Inferior parietal cortex (tissue), 1 donor: ENCODE results near the gene CCDC134.
"Not testable (repeated sequence)": the region's sequence is repeated elsewhere in the genome, so short reads cannot be mapped to it uniquely, and the experiment has no call there.

Experiments used
- DNase-seq: peaks from one replicate; pipeline ENCODE4 v3.0.0-alpha.2; 2016; ENCODE audit errors: extremely low spot score

The CCDC134 gene

DNA sequence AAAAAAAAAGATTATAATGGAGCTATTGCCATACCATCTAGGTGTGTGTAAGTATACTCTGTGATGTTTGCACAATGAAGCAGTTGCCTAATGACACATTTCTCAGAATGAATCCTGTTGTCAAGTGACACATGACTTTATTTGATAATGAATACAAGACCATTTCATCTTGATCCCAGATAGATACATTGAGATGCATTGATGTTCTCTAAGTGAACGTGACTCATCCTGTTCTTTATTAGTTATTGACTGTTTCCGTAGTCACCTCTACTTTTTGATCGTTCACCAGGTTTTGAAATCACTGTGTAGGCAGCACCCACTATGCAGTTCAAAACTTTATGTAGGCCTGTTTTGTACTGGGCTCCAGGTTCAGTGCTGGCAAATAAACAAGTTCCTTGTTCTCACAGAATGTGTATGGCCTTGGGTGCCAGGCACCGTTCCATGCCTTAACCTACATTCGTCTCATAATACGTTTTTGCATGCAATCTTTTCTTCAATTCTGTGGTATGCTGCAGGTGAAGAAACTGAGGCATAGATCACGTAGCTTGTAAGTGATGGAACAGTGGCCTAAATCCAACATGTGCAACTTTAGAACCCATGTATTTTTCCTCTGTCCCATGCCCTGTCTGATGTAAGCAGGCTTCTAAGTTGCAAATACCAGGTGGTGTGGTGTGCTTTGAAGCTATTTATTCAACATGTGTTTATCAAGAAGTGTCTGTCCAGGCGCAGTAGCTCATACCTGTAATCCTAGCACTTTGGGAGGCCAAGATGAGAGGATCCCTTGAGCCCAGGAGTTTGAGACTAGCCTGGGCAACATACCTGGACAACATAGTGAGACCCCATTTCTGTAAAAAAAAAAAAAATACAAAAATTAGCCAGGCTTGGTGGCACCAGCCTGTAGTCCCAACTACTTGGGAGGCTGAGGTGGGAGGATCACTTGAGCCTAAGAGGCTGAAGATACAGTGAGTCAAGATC is 42.8 kb downstream of the CCDC134 start:
- DNase-seq = no peak

DNA sequence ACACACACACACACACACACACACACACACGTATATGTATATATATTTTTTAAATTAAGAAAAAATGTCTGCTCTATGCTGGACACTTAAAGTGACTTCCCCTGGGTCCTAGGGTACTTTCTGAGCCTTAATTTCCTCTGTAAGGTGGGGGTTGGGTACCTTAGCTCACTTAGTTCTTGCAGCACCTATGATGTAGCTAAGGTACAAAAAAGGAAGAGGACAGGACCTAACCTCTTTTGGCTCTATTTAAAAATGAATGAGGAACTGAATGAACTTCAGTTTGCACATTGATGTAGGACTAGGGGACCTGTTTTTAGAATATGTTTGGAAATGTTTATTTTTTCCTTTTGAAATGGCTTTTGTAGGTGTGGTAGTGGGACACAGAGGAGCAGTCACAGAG is 43.6 kb downstream of the CCDC134 start:
- DNase-seq = no peak

DNA sequence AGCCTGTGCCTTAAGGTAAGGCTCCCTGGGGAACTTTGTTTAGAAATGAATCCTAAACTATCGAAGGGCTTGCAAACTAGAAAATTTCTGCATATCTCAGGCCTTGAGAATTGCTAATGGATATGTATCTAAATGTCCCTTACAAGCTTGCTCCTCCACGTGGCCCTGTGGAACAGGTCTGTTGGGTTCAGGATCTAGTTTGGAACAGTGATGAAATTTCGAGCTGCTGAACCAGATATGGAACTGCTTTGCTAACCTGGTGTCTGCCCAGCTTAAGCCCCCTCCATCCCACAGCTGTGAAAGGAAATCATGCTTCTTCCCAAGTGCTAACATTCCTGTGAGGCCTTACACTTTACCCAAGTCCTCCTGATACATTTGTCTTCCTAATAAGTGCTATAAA is 44.0 kb downstream of the CCDC134 start:
- no peak for DNase-seq

GRCh38 chr22:41845380-41846267 is 45.1 kb downstream of the CCDC134 start:
- DNase-seq = no peak

DNA sequence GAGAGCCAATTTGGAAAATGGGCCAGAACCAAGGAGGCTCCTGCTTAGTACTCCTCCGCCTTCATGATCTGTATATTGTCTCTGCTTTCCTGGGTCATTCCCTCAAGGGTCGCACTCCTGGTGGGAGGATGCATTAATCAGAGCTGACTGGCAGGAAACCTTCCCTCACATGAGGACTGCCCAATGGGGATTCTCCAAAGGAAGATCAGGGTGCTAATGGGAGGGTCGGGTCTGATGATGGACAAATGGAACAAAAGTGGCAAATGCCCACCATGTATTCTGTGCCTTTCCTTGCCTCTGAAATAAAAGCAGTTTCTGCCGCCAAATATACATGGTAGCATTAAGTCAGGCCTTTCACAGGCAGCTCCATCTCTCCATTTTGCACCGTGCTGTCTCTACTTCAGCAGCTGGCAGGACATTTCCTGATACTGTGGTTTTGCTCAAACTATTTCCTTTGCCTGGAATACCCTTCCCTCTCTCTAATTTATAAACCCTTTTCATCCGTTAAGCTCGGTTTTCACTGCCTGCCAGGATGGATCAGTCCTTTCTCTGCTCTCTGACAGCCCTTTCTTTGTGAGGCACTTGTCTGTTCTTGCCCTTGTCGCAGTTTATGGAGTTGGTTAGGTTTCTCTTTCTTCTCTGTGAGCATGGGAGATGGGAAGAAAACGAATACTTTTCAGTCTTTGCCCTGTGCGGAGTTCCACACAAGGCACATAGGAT is 45.9 kb downstream of the CCDC134 start:
- no peak for DNase-seq

DNA sequence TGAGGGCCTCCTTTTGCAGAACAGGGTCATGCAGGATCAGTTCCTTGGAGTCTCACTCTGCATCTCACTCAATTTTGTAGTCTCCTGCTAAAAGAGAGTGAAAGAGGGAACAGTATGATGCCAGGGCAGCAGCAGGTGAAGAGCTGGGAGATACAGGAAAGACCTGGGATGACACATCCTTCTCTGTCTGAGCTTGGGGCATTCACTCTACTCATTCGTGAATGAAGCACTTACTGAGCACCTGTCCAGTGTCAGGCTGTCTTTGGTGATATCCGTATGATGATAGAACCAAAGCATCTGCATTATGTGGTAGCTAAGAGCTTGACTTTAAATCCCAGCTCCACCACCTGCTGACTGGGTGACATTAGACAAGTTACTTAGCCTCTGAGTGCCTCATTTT is 46.8 kb downstream of the CCDC134 start:
- no peak for DNase-seq

- DNase-seq = no peak
Measured at GRCh38 chr22:41848468-41848867, 48.0 kb downstream of the CCDC134 start.

DNA sequence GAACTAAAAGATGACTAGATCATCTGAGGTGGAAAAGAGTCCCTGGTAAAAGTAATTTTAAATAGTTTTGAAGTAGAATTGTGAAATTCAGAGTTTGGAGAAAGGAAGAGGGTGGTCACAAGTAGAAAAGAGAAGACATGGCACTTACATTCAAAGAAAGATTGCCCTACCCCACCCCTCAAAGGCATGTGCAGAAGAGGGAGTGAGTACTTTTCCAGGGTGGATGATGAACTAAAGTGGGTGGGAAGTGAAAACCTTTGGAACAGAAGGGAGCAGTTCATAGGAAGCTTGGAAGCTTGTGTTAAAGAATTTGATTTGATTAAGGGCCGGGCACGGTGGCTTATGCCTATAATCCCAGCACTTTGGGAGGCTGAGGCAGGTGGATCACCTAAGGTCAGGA is 56.0 kb downstream of the CCDC134 start:
- DNase-seq = no peak

DNA sequence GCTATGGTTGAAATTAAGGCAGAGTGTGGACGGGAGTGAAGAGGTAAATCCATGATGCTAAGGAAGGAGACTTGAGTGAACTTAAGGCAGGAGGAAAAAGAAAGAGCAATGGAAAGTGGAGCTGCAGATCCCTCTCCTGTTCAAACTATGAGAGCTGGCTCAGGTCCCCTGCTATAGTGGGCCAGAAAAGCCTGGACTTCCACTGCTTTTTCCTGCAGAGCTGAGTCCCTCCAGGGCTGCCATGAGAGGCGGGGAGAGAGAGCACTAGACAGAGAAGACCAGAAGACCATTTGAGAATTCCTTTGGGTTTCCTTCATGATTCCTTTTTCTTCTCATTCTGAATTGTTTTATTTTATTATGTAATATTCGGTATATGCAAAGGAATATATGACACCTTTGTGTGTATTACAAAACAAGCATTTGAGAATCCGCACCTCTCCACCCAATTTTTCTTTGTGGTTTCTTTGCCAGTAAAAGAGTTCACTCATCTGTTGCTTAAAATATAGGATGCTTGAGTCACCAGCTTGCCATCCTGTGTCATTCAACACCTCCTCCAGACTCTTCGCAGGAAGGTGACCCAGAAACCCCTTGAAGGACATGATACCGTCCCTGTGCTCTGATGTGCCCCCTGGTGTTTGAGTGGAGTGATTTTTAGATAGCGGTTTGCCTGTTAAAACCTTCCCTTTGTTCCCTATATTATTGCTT is 56.8 kb downstream of the CCDC134 start:
- DNase-seq = peak; percentile 51

GRCh38 chr22:41857860-41858199 is 57.4 kb downstream of the CCDC134 start:
- DNase-seq = no peak

- no peak for DNase-seq
Measured at GRCh38 chr22:41862160-41862529, 61.7 kb downstream of the CCDC134 start.

GRCh38 chr22:41862530-41863266 is 62.2 kb downstream of the CCDC134 start:
- DNase-seq = no peak

DNA sequence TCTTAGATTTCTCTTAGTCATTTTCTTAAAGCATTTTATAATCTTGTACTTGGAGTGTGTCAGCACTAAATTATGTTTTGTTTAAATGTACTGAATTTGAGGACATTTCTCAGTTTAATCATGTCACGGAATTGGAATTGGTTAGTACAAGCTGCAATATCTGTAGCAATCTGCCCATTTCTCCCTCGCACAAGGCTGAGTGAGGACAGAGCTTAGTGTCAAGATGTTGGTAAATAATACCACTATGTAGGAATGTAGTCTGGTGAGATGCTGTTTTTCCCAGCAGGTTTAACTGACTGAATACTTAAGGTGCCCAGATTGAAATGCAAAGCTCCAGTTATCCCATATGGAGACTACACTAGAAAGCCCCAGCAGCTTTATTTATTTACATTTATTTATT is 63.0 kb downstream of the CCDC134 start:
- no peak for DNase-seq

DNA sequence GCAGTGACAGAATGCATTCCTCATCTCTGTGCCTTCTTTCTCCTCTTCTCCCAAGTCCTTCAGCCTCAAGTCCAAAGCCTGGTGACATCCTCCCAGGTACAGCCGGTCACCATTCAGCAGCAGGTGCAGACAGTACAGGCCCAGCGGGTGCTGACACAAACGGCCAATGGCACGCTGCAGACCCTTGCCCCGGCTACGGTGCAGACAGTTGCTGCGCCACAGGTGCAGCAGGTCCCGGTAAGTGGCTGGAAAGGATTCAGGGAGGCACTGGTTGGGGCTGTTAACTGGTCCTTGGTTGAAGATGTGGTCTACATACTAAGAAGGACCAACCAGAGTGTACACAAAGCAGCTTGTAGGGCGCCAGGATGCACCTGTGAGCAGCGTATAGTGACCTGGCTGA is 68.1 kb downstream of the CCDC134 start:
- no peak for DNase-seq

DNA sequence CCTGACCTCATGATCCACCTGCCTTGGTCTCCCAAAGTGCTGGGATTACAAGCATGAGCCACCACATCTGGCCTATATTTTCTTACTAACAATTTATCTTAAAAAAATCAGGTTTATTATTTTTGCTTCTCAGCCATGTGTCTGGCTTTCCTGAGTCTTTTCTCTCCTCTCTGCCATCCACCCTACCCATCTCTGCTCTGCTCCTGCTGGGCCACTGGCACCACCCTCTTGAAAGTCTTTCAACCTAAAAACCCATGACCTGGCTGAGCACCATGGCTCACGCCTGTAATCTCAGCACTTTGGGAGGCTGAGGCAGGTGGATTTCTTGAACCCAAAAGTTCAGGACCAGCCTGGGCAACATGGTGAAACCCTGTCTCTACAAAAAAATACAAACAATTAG is 69.6 kb downstream of the CCDC134 start:
- not testable (repeated sequence) for DNase-seq

DNA sequence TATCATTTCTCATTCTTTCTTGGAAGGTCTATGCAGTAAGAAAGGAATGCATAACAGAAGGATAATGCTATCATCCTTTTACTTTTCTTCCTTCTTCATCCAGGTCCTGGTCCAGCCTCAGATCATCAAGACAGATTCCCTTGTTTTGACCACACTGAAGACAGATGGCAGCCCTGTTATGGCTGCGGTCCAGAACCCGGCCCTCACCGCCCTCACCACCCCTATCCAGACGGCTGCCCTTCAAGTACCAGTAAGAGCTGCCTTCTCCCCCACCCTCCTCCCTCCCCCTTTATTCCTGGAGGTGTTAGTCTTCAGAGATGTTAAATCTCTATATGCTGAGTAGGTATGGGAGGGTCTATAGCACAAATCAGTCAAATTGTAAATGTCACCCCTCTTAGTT is 70.3 kb downstream of the CCDC134 start:
- DNase-seq = no peak

GRCh38 chr22:41873391-41873790 is 72.9 kb downstream of the CCDC134 start:
- DNase-seq = no peak

GRCh38 chr22:41874090-41874489 is 73.6 kb downstream of the CCDC134 start:
- DNase-seq = no peak

DNA sequence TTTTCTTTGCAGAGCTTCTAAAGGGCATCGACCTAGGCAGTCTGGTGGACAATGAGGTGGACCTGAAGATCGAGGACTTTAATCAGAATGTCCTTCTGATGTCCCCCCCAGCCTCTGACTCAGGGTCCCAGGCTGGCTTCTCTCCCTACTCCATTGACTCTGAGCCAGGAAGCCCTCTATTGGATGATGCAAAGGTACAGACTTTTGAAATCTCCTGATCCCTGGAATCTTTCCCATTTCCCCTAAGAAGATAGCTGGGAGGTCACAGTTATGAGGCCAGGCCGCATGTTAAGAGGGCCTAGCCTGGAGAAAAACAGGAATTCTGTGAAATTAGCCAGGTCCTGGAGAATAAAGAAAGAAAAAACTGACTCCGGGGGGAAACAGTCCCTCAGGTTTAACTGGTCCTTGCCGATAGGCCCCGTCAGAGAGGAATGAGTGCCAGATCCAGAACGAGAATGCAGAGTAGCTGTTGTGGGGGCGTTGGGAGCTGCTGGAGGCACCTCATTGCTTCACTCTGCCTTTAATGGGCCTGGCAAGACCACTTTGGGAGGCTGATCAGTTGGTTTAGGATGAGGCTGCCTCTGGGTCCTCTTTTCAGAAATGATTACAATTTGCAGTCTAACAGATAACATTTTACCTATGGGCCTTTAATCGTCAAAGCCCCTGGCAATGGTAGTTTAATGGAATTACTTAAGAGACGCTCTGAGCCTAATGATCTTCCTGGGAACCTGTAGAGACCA is 75.2 kb downstream of the CCDC134 start:
- DNase-seq = no peak
